Activated CD8-positive, alpha-beta memory T cell treated with anti-CD3 and anti-CD28 coated beads for 4 hours (primary cell): ENCODE results near the gene LAMA3.
"Not testable (repeated sequence)": the region's sequence is repeated elsewhere in the genome, so short reads cannot be mapped to it uniquely, and the experiment has no call there.

Experiments used
- DNase-seq, 2 donors: peaks; one replicate each; pipeline ENCODE4 v3.0.0-alpha.2; 2020; ENCODE audit warnings: low read depth in 2 of 2

Gene LAMA3

DNA sequence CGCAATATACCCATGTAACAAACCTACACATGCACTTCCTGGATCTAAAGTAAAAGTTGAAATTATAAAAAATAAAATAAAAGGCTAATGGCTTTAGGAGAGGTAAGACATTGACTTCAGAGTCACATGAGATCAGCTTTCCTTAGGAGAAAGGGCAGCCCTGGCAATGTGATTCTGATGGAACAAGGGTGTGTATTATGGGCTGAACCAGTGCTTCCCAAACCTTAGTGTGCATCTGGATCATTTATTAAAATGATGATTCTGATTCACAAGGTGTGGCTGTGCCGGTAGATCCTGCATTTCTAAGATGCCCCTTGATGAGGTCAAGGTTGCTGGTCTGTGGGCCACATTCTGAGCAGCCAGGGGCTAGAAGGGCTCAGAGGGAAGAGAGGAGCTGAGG lies 42.6 kb downstream of the LAMA3 start:
- no peak for DNase-seq

DNA sequence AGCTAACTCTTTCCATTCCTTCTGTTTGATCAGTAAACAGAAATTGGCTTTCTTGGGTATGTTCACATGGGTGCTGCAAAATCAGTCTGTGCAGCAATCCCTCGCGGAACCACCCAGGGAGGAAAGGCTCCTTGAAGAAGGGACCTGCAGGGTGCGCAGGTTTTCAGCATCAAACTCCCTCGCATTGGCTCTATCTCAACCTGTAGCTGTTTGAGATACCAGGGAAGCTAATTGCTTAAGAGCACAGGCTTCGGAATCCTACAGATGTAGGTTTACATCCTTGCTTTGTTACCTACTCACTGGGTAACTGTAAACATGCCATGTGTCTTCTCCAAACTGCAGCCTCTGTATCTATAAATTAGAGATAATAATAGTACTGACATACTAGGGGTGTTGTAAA lies 43.2 kb downstream of the LAMA3 start:
- no peak for DNase-seq

DNA sequence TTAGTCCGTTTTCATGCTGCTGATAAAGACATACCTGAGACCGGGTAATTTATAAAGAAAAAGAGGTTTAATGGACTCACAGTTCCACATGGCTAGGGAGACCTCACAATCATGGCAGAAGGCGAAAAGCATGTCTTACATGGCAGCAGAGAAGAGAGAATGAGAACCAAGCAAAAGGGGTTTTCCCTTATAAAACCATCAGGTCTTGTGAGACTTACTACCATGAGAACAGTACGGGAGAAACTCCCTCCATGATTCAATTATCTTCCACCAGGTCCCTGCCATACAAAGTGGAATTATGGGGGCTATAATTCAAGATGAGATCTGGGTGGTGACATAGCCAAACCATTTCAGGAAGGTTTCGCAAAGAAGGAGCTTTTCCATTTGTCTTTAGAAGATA lies 44.0 kb downstream of the LAMA3 start:
- not testable (repeated sequence) for DNase-seq

DNA sequence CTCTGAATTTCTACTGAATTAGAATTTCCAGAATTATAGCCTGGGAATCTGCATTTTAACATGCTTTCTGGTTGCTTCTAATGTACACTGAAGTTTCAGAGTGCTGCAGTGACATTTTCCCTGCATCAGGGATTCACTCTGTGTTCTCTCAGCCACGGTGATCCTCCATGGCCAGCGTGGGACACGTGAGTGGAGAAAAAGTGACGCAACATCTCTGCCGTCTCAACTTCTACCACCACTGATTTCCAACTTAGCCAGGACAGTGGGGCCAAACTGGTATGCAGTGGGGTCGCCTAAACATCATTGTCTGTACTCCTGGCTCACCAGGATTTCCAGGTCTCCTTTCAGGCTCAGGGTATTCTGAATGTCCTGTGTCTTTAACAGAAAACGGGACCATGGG lies 44.6 kb downstream of the LAMA3 start:
- DNase-seq, result no peak

DNA sequence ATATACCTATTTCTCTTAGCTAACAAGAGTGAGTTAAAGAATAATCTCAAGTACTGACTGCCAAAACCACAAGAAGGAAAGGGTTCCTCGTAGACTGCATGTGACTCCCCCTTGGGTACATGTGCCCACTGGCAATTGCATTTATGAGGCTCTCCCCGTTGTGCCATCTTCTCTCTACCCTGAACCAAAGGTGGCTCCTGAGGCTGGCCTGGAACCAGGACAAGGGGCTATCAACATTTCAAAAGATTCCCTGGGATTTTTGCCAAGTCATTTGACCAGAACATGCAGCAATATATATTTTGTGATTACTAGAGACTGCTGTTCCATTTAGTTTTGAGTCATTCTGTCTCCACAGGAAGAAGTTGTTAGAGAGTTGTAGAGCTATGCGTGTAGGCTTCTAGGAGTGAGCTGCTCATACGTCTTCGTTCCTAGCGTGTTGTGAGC lies 45.8 kb downstream of the LAMA3 start:
- DNase-seq, result no peak

DNA sequence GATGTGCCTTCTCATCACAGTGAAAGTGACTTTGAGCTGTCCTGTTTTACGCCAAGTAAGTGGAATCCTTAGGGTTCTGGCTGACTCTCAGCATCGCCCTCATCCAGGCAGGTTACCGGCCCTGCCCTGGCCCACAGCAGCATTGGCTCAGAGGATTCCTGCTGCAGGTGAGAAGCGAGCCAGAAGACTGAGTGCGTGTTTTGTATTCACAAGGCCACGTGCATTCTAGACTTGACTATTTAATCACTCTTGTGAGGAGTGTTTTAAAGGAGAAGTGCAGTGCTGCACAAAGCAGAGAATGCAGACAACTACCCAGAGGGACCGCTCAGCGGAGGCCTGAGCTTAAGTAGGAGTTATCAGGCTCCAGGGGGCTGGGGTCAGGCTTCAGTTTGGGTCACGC lies 48.3 kb downstream of the LAMA3 start:
- DNase-seq, result no peak

DNA sequence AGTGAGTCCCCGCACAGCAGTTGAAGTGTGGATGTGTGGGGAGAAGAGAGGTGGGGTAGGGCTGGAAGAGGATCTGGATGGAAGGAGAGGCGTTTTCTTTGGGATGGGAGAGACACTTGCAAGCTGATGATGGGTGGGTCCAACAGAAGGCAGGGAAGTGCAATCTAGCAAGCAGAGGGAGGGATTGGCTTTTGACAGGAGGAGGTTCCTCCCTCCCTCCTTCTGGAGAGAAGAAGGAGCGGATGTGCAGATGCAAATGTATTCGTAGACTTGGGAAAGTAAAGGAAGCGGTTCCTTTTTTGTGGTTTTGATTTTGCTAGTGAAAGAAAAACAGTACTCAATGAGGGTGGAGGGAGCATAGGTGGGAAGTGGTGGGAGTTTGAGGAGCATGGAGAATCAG lies 48.9 kb downstream of the LAMA3 start:
- DNase-seq, result no peak

DNA sequence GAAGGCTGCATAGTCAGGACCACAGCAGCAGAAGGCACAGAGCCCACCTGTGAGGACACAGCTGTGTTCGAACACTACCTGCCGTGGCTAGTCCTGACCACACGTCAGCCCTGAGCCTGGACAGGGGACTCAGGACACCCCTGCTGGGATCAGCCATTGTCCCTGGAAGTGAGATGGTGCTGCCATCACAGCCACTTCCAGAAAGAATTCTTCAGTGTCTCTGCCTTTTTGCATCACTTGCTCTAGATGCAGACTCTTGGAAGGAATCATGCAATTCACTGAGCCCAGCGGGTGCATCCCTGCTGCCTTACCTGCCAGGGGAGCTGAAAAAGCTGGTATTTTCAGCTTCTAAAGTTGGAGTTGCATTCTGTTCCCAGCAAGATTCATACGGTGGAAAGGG lies 49.3 kb downstream of the LAMA3 start:
- DNase-seq, result no peak

DNA sequence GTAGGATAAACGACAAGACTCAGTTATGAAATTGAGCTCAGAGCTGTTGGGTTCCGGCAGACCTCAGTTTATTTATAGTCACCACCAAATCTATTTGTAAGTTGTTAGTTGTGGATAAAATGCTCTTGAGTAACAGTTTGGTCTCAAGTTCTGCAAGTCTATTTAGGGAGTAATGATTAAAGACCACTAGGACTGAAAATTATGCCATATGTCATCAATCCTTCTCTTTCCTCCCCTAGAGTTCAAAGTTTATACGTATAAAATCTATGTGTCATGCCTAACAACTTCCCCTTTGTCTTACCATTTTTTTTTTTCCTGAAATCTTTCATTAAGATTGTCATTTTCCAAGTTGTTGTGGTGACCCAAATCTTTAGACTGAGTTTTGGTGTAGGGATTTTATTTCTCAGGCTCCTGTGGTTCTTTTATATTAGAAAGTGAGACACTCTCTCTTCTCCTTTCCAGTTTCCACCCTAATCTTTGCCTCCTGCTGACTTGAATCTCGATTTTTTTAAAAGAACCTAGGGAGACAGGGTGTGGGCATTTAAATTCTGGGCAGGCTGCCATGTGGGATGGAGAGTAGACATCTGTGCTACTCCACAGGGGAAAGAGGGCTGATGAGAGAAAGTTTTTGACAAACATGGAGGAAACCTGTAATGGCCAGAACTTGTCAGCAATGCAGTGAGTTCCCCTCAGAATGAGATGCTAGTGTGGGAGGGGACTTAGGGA lies 51.0 kb downstream of the LAMA3 start:
- DNase-seq, result no peak

DNA sequence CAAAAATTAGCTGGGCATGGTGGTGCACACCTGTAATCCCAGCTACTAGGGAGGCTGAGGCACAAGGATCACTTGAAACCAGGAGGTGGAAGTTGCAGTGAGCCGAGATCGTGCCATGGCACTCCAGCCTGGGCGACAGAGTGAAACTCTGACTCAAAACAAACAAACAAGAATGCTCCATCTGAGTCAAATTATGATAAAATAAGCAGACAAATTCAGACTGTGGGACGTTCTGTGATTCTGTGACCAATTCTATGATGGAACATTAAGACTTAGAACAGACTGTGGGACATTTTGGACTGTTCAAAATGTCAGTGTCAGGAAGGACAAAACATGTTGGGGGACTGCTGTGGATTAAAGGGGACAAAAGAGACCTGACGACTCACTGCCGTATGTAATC lies 52.7 kb downstream of the LAMA3 start:
- DNase-seq, result not testable (repeated sequence)

DNA sequence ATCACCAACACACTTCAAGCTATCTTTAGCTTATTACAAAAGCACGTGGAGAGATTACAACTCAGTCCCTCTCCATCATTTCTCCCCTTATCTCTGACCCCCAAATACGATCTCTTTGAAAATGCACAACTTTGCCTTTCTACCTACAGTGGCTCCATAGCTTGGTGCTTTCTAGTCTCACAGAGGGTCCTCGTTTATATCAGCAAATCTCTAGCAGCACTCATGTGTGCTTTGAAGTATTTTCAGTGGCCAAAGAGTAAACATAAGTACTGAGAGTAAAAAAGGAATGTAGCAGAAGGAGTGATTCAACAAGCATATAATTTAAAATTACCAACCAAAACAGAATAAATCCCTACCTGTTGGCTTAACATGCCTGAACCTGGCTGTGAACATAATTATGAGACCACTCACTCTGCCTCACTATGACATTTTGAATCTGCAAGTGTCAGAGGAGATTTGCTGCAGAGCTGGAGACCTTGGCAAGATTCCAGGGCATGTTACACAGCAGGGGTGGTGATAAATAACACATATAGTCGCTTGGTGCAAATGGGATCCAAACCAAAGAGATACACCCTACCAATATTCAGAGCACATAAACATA lies 54.6 kb downstream of the LAMA3 start:
- DNase-seq, result no peak

DNA sequence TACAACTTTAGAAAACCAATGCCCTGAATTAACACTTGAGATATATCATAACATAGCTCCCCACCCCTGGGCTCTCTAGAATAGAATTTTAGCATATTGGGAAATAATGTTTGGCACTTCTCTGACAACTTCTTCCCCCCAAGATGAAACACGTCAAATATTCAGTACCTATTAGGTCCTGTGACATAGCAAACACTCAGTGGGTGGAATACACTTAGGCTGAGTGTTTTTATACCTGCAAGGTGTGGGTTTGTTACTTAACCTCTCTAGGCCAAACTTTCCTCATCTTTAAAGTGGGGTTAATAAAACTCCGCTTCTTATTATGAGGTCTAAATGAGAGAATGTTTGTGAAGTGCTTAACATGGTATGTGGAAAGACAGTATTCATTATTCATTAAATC lies 56.1 kb downstream of the LAMA3 start:
- no peak for DNase-seq

DNA sequence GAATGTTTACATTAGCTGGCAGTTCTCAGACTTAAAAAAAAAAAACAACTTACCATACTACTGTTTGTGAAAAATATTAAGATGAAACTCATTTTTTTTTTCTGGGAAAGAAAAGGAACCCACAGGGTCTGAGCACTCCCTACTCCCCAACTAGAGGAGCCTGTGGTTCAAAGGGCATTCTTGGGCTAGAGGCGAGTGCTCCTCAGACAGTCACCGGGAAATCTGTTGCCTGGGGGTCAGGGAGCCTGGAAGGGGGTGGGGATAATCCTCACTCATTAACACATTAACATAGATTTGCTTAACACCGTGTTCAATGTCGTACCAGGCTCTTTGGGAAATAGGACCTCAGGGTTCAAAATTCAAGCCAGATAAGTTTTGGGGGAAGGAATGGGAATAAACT lies 57.6 kb downstream of the LAMA3 start:
- no peak for DNase-seq

DNA sequence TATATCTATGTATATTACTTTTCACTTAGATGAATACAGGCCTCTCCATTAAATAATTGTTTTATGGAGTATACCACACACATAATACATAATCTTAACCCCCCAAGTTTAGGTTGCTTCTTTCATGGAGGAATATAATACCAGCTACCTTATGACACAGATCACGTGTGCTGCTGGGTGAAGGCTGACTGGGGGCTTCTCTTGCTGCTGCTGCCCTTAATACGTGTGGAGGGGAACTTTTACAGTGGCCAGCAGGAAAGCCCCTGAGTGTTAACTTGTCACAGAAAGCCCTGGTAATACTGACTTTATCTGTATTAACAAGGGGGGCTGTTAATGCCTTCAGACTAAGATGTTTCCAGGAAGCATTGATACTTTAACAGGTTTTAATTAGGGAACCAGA lies 63.1 kb downstream of the LAMA3 start:
- DNase-seq, result no peak

DNA sequence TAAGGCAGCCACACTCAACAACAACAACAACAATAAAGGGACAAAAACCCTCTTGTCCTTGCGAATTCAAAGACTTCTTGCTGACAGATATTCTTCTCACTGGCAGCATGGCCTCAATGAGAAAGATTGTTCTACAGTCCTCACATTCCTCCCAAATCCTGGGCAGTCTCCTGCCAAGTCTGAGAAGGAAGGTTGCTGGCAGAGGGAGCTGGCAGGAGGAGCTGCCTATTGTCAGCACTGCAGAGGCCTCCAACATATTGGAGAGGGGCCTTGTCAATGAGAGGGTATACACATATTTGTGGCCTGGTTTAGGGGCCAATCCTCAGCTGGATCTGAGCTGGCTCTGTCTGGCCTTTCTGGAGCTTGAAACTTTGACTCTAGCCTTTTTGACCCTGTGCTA lies 63.5 kb downstream of the LAMA3 start:
- no peak for DNase-seq

DNA sequence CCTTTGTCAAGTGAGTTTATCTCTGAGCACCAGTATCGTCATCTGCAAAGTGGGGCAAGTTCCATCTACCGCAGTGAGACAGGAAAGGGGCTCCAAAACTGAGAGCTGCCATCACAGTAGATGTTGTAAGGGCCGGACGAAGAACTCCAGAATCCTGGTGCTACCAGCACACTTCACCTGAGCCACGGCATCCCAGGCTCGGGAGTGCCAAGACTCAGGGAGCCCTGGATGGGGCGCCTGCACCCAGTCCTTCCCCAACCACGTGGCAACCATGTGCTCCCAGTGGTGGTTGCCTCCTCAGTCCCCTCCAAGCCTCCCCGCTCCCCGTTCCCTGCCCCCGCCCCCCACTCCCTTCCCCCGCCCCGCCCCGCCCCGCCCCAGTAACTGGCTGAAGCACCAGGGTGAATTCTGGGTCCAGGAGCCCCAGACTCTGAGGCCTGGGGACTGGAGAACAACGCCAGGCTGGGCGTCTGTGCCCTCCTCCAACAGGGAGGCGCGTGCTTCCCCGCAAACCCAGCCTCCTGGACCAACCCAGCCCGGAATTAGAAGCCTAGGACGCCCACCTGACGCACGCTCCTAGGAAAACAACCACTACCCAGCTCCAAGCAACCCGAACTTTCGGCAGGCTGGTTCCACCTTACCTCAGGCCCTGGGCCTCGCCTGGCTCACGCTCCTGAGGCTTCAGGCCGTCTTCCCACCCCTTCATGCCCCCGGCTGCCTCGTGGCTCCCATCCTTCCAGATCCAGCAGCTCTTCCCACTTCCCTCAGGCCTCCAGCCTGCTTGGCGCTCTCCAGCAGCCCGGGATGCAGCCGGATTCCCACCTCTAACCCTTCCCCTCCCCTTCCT lies 67.6 kb downstream of the LAMA3 start:
- no peak for DNase-seq

DNA sequence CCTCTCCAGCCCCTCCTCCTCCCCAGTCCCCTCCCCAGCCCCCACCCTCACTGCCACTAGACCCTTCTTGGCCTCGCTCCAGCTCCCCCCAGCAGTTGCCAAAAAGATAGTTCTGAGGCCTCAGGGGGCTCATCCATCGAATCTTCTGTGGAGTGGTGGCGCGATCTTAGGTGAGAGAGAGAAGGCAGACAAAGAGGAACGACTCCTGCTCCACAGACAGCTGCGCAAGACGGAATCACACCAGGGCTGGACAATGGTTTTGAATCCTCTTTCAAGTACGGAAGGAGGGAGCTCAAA lies 68.1 kb downstream of the LAMA3 start:
- no peak for DNase-seq

DNA sequence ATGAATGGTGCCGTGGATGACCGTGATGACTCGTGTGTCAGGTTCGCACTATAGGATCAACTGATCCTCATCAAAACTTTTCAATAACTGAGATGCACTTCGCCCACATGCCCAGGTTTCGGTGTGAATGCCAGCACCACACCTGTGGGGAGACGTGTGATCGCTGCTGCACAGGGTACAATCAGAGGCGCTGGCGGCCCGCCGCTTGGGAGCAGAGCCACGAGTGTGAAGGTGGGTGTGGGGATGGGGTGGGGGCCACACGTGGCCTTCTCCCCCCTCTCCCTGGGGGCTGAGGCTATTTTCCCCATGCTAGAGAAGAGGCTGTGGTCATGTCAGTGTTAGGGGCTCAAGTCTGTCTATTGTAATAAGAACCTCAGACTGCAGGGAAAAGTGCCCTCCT lies 69.0 kb downstream of the LAMA3 start:
- DNase-seq, result no peak

DNA sequence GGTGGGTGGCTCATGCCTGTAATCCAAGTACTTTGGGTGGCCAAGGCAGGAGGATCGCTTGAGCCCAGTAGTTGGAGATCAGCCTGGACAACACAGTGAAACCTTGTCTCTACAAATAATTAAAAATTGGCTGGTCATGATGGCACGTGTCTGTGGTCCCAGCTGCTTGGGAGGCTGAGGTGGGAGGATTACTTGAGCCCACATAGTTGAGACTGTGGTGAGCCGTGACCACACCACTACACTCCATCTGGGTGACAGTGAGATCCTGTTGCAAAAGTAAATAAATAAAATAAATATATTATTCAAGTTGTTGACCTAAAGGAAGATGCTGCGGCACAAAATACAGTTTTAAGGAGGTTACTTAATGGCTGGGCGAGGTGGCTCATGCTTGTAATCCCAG lies 72.7 kb downstream of the LAMA3 start:
- no peak for DNase-seq

DNA sequence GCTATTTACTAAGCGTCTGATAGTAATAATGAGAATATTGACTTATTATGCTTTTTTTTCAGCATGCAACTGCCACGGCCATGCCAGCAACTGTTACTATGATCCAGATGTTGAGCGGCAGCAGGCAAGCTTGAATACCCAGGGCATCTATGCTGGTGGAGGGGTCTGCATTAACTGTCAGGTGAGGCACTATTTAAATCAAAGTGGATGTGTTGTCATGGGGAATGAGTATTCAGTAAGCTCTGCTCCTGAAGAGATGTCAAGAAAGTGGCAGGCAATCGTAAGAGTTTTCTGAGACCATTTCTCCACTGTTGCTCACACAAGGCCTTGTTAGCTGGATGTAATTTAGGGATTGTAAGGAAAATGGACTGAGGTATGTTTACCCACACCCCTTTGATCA lies 74.1 kb downstream of the LAMA3 start:
- DNase-seq, result no peak

DNA sequence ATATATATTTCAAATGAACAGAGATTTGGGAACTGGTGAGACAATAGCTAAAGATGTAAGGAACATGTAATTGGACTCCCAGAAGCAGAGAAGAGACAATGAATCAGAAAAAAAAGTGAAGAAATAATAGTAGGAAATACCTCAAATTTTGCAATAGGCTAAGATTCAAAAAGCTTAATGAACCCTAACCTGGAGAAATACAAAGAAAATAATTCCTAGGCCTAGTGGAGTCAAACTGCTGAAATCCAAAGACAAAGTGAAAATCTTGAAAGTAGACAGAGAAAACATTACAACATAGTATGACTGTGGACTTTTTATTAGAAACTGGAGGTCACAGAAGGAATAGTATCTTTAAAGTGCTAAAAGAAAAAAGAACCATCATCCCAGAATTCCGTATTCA lies 76.7 kb downstream of the LAMA3 start:
- no peak for DNase-seq

DNA sequence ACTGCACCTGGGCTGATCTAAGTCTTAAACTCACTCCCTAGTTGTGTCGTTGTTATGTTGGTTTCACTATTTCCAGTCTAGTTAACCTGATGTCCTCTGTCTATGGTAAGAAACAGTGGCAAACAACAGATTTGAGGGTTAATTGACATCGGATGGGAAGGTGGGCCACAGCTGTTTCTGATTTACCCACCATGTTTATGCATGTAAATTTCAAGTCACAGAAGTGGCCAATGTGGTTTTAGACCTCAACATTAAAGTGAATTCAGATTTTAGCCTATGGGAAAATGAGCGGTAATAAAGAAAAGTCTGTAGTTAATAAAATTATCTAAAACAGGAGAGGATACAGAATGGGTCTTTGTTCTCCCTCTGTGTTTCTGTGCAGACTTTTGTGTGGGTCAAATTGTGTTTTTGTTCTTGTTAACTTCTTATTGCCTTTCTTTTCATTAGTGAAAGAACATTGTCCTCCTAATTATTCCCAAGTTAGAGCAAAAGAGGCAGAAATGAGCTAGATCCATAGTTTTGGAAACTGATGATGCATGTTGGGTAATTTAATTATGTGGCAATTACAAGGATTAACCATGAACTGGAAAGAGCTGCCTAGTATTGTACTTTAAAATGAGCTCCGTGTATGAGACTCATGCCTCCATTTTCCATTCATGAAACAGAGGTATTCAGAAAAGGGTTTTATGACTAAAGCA lies 83.2 kb downstream of the LAMA3 start:
- DNase-seq, result no peak

DNA sequence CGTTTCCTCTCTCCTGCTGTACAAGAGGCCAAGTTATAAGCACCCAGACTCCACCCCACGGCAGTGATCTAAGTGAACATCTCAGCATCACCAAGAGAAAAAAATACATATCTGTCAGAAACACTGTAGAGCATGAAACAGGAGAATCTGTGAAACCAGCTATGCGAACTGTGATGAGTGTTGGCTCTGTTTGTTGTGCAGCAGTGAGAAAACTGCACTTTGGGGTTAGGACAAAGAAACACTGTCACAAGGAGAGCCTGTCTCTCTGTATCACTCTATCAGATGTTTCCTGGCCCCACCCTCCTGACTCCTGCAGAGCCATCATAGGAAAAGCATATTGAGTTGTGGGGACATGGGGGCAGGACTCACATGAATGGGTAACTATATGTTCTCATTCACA lies 87.1 kb downstream of the LAMA3 start:
- no peak for DNase-seq
